ENCODE data around the gene GNAQ. TPM values are rescaled to one million over a fixed set of nuclear protein-coding genes. Genes with fewer than 3 reads are reported as not detected.

The GNAQ gene
- total RNA-seq, 1 experiment from 2014 or later = 55.5 TPM

DNA sequence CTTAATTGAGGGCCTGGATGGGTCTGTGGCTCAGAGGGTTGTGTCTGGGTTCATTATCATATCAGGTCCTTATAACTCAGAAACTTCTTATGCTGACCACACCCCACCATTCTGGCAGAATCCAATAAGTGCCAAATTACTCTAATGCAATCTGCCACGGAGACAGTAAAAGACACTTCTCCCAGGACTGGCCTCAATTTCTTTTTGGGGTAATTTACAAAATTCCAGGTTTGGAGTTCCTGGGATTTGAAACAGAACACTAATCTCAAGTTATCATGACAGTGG, 187.8 kb downstream of the GNAQ start:
- ATAC-seq = no peak
- Mint-ChIP-seq H3K27me3 (ENCODE audit: low read depth) (no peaks in the 10 kb centered on the region), H3K36me3 (no peaks in the 10 kb centered on the region), H3K4me3 (no peak overlapping the region), H3K4me1 (peaks cover 24% of the 10 kb centered on the region), H3K9me3 (no peaks in the 10 kb centered on the region), H3K27ac (no peak overlapping the region)
- no peak for DNase-seq (ENCODE audit: low spot score)
- TF ChIP-seq ZNF671 (CRISPR knock-in tag; IDR thresholded peaks at IDR 0.05) (no peak), E2F4 (CRISPR knock-in tag; IDR thresholded peaks at IDR 0.05; ENCODE audit: borderline replicate concordance, low read depth) (no peak), FOXP1 (CRISPR knock-in tag; IDR thresholded peaks at IDR 0.05; ENCODE audit: borderline replicate concordance) (no peak), ZNF425 (CRISPR knock-in tag; conservative IDR thresholded peaks at IDR 0.05) (no peak), SMAD4 (CRISPR knock-in tag; IDR thresholded peaks at IDR 0.05) (no peak), ZNF121 (CRISPR knock-in tag; IDR thresholded peaks at IDR 0.05) (no peak), ATF6 (CRISPR knock-in tag; IDR thresholded peaks at IDR 0.05) (no peak), NFE2L1 (CRISPR knock-in tag; IDR thresholded peaks at IDR 0.05) (no peak), ZNF416 (CRISPR knock-in tag; IDR thresholded peaks at IDR 0.05) (no peak), SMAD3 (CRISPR knock-in tag; IDR thresholded peaks at IDR 0.05; ENCODE audit: borderline replicate concordance) (no peak), NR2C2 (CRISPR knock-in tag; IDR thresholded peaks at IDR 0.05) (no peak), TEAD1 (CRISPR knock-in tag; IDR thresholded peaks at IDR 0.05) (no peak), JAZF1 (CRISPR knock-in tag; IDR thresholded peaks at IDR 0.05) (no peak), MLX (CRISPR knock-in tag; IDR thresholded peaks at IDR 0.05) (no peak), NR3C1 (CRISPR knock-in tag; conservative IDR thresholded peaks at IDR 0.05; ENCODE audit: low read depth) (no peak)
- TF ChIP-seq, protein P1, sequence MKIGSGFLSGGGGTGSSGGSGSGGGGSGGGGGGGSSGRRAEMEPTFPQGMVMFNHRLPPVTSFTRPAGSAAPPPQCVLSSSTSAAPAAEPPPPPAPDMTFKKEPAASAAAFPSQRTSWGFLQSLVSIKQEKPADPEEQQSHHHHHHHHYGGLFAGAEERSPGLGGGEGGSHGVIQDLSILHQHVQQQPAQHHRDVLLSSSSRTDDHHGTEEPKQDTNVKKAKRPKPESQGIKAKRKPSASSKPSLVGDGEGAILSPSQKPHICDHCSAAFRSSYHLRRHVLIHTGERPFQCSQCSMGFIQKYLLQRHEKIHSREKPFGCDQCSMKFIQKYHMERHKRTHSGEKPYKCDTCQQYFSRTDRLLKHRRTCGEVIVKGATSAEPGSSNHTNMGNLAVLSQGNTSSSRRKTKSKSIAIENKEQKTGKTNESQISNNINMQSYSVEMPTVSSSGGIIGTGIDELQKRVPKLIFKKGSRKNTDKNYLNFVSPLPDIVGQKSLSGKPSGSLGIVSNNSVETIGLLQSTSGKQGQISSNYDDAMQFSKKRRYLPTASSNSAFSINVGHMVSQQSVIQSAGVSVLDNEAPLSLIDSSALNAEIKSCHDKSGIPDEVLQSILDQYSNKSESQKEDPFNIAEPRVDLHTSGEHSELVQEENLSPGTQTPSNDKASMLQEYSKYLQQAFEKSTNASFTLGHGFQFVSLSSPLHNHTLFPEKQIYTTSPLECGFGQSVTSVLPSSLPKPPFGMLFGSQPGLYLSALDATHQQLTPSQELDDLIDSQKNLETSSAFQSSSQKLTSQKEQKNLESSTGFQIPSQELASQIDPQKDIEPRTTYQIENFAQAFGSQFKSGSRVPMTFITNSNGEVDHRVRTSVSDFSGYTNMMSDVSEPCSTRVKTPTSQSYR (CRISPR knock-in tag; IDR thresholded peaks at IDR 0.05) = no peak
- TF ChIP-seq, protein P2, sequence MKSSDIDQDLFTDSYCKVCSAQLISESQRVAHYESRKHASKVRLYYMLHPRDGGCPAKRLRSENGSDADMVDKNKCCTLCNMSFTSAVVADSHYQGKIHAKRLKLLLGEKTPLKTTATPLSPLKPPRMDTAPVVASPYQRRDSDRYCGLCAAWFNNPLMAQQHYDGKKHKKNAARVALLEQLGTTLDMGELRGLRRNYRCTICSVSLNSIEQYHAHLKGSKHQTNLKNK (CRISPR knock-in tag; IDR thresholded peaks at IDR 0.05) = no peak
- TF ChIP-seq, protein P3, sequence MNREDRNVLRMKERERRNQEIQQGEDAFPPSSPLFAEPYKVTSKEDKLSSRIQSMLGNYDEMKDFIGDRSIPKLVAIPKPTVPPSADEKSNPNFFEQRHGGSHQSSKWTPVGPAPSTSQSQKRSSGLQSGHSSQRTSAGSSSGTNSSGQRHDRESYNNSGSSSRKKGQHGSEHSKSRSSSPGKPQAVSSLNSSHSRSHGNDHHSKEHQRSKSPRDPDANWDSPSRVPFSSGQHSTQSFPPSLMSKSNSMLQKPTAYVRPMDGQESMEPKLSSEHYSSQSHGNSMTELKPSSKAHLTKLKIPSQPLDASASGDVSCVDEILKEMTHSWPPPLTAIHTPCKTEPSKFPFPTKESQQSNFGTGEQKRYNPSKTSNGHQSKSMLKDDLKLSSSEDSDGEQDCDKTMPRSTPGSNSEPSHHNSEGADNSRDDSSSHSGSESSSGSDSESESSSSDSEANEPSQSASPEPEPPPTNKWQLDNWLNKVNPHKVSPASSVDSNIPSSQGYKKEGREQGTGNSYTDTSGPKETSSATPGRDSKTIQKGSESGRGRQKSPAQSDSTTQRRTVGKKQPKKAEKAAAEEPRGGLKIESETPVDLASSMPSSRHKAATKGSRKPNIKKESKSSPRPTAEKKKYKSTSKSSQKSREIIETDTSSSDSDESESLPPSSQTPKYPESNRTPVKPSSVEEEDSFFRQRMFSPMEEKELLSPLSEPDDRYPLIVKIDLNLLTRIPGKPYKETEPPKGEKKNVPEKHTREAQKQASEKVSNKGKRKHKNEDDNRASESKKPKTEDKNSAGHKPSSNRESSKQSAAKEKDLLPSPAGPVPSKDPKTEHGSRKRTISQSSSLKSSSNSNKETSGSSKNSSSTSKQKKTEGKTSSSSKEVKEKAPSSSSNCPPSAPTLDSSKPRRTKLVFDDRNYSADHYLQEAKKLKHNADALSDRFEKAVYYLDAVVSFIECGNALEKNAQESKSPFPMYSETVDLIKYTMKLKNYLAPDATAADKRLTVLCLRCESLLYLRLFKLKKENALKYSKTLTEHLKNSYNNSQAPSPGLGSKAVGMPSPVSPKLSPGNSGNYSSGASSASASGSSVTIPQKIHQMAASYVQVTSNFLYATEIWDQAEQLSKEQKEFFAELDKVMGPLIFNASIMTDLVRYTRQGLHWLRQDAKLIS (CRISPR knock-in tag; IDR thresholded peaks at IDR 0.05; ENCODE audit: borderline replicate concordance) = no peak
- TF ChIP-seq, protein P4, sequence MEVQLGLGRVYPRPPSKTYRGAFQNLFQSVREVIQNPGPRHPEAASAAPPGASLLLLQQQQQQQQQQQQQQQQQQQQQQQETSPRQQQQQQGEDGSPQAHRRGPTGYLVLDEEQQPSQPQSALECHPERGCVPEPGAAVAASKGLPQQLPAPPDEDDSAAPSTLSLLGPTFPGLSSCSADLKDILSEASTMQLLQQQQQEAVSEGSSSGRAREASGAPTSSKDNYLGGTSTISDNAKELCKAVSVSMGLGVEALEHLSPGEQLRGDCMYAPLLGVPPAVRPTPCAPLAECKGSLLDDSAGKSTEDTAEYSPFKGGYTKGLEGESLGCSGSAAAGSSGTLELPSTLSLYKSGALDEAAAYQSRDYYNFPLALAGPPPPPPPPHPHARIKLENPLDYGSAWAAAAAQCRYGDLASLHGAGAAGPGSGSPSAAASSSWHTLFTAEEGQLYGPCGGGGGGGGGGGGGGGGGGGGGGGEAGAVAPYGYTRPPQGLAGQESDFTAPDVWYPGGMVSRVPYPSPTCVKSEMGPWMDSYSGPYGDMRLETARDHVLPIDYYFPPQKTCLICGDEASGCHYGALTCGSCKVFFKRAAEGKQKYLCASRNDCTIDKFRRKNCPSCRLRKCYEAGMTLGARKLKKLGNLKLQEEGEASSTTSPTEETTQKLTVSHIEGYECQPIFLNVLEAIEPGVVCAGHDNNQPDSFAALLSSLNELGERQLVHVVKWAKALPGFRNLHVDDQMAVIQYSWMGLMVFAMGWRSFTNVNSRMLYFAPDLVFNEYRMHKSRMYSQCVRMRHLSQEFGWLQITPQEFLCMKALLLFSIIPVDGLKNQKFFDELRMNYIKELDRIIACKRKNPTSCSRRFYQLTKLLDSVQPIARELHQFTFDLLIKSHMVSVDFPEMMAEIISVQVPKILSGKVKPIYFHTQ (CRISPR knock-in tag; IDR thresholded peaks at IDR 0.05) = no peak
- ChIA-PET POLR2A (no interaction called here), CTCF (no interaction called here)

All from WTC11 (cell line).